ENCODE results near the gene DGKG.

DGKG gene

DNA sequence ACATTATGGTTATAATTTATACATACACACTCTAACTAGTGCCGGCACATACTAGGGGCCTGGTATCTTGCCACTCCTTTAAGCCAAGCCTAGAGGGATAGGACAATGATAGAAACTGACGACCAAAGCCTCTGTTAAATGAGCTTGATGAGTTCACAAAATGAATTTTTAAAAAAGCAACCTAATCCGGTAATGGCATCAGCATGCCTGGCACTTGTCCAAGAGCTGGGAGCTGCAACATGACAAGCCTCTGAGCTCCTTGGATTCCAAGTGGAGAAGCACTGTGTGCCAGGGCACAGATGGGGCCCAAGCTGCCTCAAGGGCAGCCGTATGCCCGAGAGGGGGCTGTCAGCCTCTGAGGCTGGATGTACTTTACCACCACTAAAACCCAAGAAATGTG is 262.9 kb downstream of the DGKG start:
- no peak for DNase-seq

DNA sequence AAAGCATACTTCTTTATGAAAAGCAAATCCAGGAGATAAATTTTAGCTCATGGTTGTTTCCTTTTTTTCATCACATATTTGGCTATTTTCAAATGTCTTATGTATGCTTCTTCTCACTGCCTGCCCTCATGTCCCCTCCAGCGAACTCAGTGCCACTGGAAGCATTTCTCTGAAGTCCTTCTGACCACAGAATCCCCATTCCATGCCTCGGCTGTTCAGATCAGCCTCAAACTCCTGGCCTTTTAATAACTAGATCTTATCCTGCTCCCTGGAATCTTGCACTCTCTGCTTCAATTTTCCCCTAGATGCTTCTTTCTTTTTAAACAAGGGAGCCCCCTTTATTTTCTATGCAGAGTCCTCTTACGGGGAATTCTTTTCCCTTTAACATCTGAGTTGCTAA is 263.3 kb downstream of the DGKG start:
- no peak for DNase-seq

DNA sequence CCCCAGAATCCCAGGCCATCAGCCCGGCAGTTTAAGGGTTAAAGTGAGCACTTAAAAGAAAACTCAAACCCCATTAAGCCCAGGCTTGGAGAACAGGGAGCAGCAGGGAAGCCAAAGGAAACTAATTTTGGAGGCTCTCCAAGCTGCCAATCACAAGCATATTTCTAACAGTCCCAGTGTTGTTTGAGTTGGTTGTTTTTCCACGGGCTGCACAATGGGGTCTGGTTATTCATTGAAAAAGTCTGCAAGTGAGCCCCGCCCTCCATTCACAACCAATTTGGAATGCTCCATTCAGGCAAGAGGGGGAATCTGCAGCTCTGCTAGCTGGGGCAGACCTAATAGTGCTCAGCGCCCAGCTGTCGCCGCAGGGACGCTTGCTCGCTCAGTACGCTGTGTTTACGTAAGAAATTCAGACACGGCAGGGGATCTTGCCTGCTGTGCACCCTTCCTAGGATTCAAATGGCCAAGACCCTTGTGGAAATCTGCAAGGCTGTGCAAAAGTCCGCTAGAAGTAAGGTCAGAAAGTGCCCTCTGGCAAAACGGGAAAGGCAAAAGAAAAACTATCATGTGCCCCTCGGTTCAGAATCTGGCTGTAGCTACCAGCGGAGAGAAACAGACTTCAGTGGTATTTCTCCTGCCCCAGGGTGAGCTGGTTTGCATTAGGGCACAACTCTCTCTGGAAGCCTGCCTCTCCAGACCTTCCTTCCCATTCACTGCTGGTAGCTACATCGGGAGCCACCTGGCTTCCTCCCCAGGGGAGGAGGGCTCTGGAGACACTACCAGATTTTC is 264.2 kb downstream of the DGKG start:
- no peak for DNase-seq

DNA sequence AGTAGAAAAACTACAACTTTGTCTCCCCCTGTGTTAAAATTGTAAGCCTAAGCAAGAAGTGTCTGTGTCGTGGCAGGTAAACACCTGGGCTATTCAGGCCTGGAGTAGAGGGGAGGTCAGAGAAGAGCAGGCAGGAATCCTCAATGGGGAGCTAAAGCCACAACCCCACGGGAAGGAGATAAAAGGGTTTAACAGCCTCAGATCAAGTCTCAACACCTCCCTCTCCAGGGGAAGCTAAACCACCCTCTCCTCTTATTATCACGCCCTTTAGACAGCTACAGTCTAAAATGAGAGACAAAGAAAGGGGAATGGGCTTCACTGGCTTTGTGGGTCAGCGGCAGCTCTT is 264.7 kb downstream of the DGKG start:
- no peak for DNase-seq

Data from activated naive CD4-positive, alpha-beta T cell treated with Interleukin-2 at 50 U/mL for 16 hours (primary cell).